ENCODE data around the gene WDFY4. TPM values are rescaled to one million over a fixed set of nuclear protein-coding genes. Genes with fewer than 3 reads are reported as not detected.

The WDFY4 gene
- total RNA-seq, 6 donors from 2014 or later, result 10.1 to 48.9 (median 32.1) TPM

- ATAC-seq (ENCODE audit: low FRiP score in 2 of 2) (no peak), DNase-seq (no peak)
- Histone ChIP-seq H3K36me3 (no peaks in the 10 kb centered on the region), H3K27ac (no peak overlapping the region), H3K9me3 (no peaks in the 10 kb centered on the region), H3K27me3 (no peaks in the 10 kb centered on the region), H3K4me1 (no peaks in the 10 kb centered on the region), H3K4me3 (no peak overlapping the region)
- TF ChIP-seq POLR2A (IDR thresholded peaks at IDR 0.05) (no peak), EP300 (IDR thresholded peaks at IDR 0.05) (no peak), POLR2AphosphoS5 (IDR thresholded peaks at IDR 0.05) (no peak), CTCF (IDR thresholded peaks at IDR 0.05) (no peak)
- 88 to 90% methylated on average over 4 to 5 of the region's 5 CpGs for WGBS, 2 donors
Observed at GRCh38 chr10:48763403-48763965, 78.8 kb downstream of the WDFY4 start.

DNA sequence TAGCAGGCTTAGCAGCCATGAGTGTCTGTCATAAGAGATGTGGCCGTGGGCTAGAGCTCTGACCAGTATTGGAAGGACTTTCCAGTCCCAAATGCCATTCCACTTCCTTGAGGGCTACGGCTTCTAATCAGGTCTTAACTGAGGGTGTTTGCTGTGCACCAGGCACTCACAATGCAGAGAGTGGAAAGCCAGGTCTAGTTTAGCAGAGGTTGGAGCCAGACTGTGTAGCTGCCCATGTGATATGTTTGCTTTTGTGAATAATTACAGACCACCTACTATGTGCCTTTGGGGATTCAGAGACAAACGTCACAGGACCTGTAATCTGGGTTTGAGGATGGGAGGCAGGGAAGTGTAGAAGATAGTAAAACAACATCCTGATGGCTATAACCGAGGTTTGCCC, 79.8 kb downstream of the WDFY4 start:
- 83% methylated on average over 4 of the region's 4 CpGs for WGBS, 2 donors
- Histone ChIP-seq H3K27me3 (no peaks in the 10 kb centered on the region), H3K36me3 (no peaks in the 10 kb centered on the region), H3K4me1 (no peaks in the 10 kb centered on the region), H3K4me3 (no peak overlapping the region), H3K27ac (no peak overlapping the region), H3K9me3 (no peaks in the 10 kb centered on the region)
- no peak for DNase-seq
- TF ChIP-seq POLR2AphosphoS5 (IDR thresholded peaks at IDR 0.05), result no peak
- no peak for TF ChIP-seq POLR2A (IDR thresholded peaks at IDR 0.05)
- TF ChIP-seq CTCF (IDR thresholded peaks at IDR 0.05), result no peak
- no peak for TF ChIP-seq EP300 (IDR thresholded peaks at IDR 0.05)
- ATAC-seq (ENCODE audit: low FRiP score in 2 of 2), result no peak

DNA sequence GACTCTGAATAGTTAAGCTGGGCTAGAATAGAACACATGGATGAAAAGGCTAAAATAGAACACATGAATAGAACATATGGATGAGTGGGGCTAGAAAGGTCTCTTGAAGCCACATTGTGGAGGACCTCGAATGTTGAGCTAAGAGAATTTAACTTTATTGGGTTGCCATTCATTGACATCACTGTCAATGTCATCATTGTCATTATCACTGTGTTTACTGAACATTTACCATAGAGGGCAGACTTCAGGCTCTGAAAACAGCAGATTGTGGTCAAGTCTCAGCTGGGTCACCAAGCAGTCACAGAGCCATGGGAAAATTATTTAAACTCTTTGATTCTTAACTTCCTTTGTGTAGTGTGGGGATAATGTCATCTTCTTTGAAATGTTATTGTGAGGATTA, 80.4 kb downstream of the WDFY4 start:
- H3K4me1 ChIP-seq, result no peaks in the 10 kb centered on the region
- H3K36me3 ChIP-seq, result no peaks in the 10 kb centered on the region
- WGBS, 2 donors, result 57 to 82% methylated on average over 1 of the region's 1 CpG
- no peak for ATAC-seq (ENCODE audit: low FRiP score in 2 of 2)
- H3K9me3 ChIP-seq, result no peaks in the 10 kb centered on the region
- no peak for DNase-seq
- no peak overlapping the region for H3K27ac ChIP-seq
- no peaks in the 10 kb centered on the region for H3K27me3 ChIP-seq
- no peak for TF ChIP-seq POLR2A (IDR thresholded peaks at IDR 0.05)
- no peak for TF ChIP-seq CTCF (IDR thresholded peaks at IDR 0.05)
- TF ChIP-seq EP300 (IDR thresholded peaks at IDR 0.05), result no peak
- TF ChIP-seq POLR2AphosphoS5 (IDR thresholded peaks at IDR 0.05), result no peak
- H3K4me3 ChIP-seq, result no peak overlapping the region

DNA sequence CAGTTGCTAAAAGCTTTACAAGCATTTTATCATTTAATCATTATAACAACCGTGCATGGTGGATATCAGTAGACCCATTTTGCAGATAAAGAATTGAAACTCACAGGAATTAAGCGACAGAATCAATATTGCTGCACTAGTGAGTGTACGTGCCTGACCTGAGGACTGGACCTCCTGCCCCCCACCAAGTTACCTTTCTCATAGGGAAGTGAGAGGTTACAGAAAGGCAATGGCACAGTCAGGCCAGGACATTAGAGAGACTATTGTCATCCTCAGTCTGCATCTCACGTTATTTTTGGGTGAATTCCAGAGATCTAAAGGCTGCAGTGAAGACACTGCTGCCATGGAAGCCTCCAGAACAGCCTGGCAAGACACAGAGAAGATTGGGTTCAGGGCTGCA, 80.9 kb downstream of the WDFY4 start:
- H3K4me1 ChIP-seq, result no peaks in the 10 kb centered on the region
- no peaks in the 10 kb centered on the region for H3K36me3 ChIP-seq
- H3K9me3 ChIP-seq, result no peaks in the 10 kb centered on the region
- no peak overlapping the region for H3K27ac ChIP-seq
- ATAC-seq (ENCODE audit: low FRiP score in 2 of 2) (no peak), DNase-seq (no peak)
- WGBS, 2 donors, result 93 to 95% methylated on average over 4 of the region's 4 CpGs
- no peaks in the 10 kb centered on the region for H3K27me3 ChIP-seq
- TF ChIP-seq POLR2AphosphoS5 (IDR thresholded peaks at IDR 0.05), result no peak
- no peak for TF ChIP-seq CTCF (IDR thresholded peaks at IDR 0.05)
- TF ChIP-seq POLR2A (IDR thresholded peaks at IDR 0.05), result no peak
- TF ChIP-seq EP300 (IDR thresholded peaks at IDR 0.05), result no peak
- H3K4me3 ChIP-seq, result no peak overlapping the region

- no peaks in the 10 kb centered on the region for H3K36me3 ChIP-seq
- no peaks in the 10 kb centered on the region for H3K9me3 ChIP-seq
- DNase-seq, result no peak
- WGBS, 2 donors, result 83 to 87% methylated on average over 2 to 4 of the region's 4 CpGs
- no peaks in the 10 kb centered on the region for H3K27me3 ChIP-seq
- H3K4me1 ChIP-seq, result no peaks in the 10 kb centered on the region
- no peak for TF ChIP-seq POLR2A (IDR thresholded peaks at IDR 0.05)
- no peak for TF ChIP-seq EP300 (IDR thresholded peaks at IDR 0.05)
- TF ChIP-seq CTCF (IDR thresholded peaks at IDR 0.05), result no peak
- TF ChIP-seq POLR2AphosphoS5 (IDR thresholded peaks at IDR 0.05), result no peak
- ATAC-seq (ENCODE audit: low FRiP score in 2 of 2), result no peak
- H3K27ac ChIP-seq, result no peak overlapping the region
- H3K4me3 ChIP-seq, result no peak overlapping the region
Observed at GRCh38 chr10:48767373-48768143, 82.9 kb downstream of the WDFY4 start.
